NB4 (cell line): ENCODE results near the gene CUEDC1.

Experiments
- DNase-seq: peaks from one replicate; pipeline ENCODE4 v3.0.0; 2010; ENCODE audit warnings: low read depth
- H3K4me3 ChIP-seq: one replicate; pipeline ENCODE4 v1.5.1; 2011; ENCODE audit warnings: mild to moderate bottlenecking, low read depth, low read length, moderate library complexity
- CTCF ChIP-seq: IDR thresholded peaks from one replicate; pipeline ENCODE4 v1.5.1; 2012; ENCODE audit warnings: low read depth, low read length
- MAX ChIP-seq: IDR thresholded peaks from 2 replicates; pipeline ENCODE4 v1.6.1; 2011; ENCODE audit warnings: low read depth, low read length
- MYC ChIP-seq: IDR thresholded peaks from 2 replicates; pipeline ENCODE4 v1.6.1; 2011; ENCODE audit warnings: low read depth, low read length
- POLR2A ChIP-seq: IDR thresholded peaks from 2 replicates; pipeline ENCODE4 v1.6.1; 2011; ENCODE audit warnings: mild to moderate bottlenecking; ENCODE audit not compliant: insufficient read length; ENCODE audit errors: extremely low read depth

Gene CUEDC1

GRCh38 chr17:57860414-57860999 lies 94.7 kb downstream of the CUEDC1 start:
- no peak for DNase-seq
- H3K4me3 ChIP-seq, result no peak overlapping the region
- TF ChIP-seq CTCF (no peak), MAX (no peak), POLR2A (no peak), MYC (no peak)

GRCh38 chr17:57859601-57860413 lies 95.4 kb downstream of the CUEDC1 start:
- DNase-seq, result no peak
- no peak overlapping the region for H3K4me3 ChIP-seq
- TF ChIP-seq CTCF (no peak), MAX (no peak), POLR2A (no peak), MYC (no peak)

- H3K4me3 ChIP-seq, result no peak overlapping the region
- DNase-seq, result no peak
- TF ChIP-seq MAX (no peak), CTCF (no peak), POLR2A (no peak), MYC (no peak)
Measured at GRCh38 chr17:57858838-57859237, 96.4 kb downstream of the CUEDC1 start.

- no peak for DNase-seq
- TF ChIP-seq MAX (no peak), CTCF (no peak)
- H3K4me3 ChIP-seq, result no peak overlapping the region
Measured at GRCh38 chr17:57856792-57857620, 98.2 kb downstream of the CUEDC1 start.

- TF ChIP-seq MYC (no peak), POLR2A (no peak), CTCF (no peak), MAX (no peak)
- H3K4me3 ChIP-seq, result no peak overlapping the region
- DNase-seq, result no peak
Measured at GRCh38 chr17:57855391-57856035, 99.7 kb downstream of the CUEDC1 start.
